Measurements from ENCODE around the gene TMEM200B. TPM values are rescaled to one million over a fixed set of nuclear protein-coding genes. Genes with fewer than 3 reads are reported as not detected.

TMEM200B gene
- total RNA-seq, 1 experiment from 2014 or later = 11.3 TPM

DNA sequence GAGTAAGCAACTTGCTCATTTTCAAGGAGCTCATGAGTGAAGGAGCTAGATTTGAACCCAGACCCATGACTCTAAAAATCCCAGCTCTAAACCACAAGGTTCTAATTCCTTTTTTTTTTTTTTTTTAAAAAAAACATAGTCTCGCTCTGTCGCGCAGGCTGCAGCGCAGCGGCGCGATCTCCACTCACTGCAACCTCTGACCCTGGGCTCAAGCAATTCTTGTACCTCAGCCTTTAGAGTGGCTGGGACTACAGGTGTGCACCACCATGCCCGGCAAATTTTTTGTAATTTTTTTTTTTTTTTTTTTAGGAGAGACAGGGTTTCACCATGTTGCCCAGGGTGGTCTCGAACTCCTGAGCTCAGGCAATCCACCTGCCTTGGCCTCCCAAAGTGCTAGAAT, 44.2 kb upstream of the TMEM200B start:
- Histone ChIP-seq H4K20me1 (ENCODE audit: insufficient read depth) (peaks cover 52% of the 10 kb centered on the region), H3K36me3 (ENCODE audit: control insufficient read depth in 1 of 2, insufficient read depth in 2 of 2, low read length in 2 of 2) (peaks cover 11 to 35% of the 10 kb centered on the region in 2 experiments)

More for the DNA sequence above, 44.2 kb upstream of the TMEM200B start:
- ChIA-PET POLR2A (interaction anchor here (1.5 kb wide), 1 partner anchor 14 kb away, joined by 4 read pairs; the partner anchor contains the start of gene SRSF4), CTCF (no interaction called here), RAD21 (ENCODE audit: low non-redundant PET in 1 of 2, low total read pairs in 2 of 2, uncharacterized antibody in 2 of 2, unreplicated experiment in 2 of 2) (no interaction called here)
- intact Hi-C loops (cut with micrococcal nuclease) = no loop called here
- Histone ChIP-seq H3K4me1 (ENCODE audit: control insufficient read depth in 1 of 2, insufficient read depth in 2 of 2, low read length in 2 of 2) (no peaks in the 10 kb centered on the region), H3K27ac (ENCODE audit: low read depth, low read length) (no peak overlapping the region), H3K4me3 (replicated peaks in 1 of 2; ENCODE audit: low read depth in 1 of 2, low read length in 2 of 2) (no peak overlapping the region), H3K9me2 (ENCODE audit: insufficient read depth) (no peaks in the 10 kb centered on the region), H3K4me2 (ENCODE audit: low read length) (no peak overlapping the region), H3K9ac (ENCODE audit: low read length) (no peak overlapping the region), H3K79me2 (ENCODE audit: insufficient read depth, low read length) (peaks cover 100% of the 10 kb centered on the region), H2AFZ (ENCODE audit: low read depth, low read length, poor library complexity, severe bottlenecking) (no peak overlapping the region), H3K9me3 (ENCODE audit: control insufficient read depth in 1 of 2, insufficient read depth in 1 of 2, low read depth in 1 of 2, low read length in 2 of 2) (no peaks in the 10 kb centered on the region), H3K27me3 (ENCODE audit: insufficient read depth, low read length) (no peaks in the 10 kb centered on the region)
- ATAC-seq (no peak), DNase-seq (ENCODE audit: low read depth, low spot score) (no peak)
- TF ChIP-seq EGR1 (IDR thresholded peaks at IDR 0.05; ENCODE audit: low read depth) (no peak), ZFX (IDR thresholded peaks at IDR 0.05) (no peak), POLR2A (IDR thresholded peaks at IDR 0.05; ENCODE audit: borderline replicate concordance, extremely low read depth, insufficient read depth, insufficient read length) (no peak), JUND (IDR thresholded peaks at IDR 0.05) (no peak), SRF (IDR thresholded peaks at IDR 0.05; ENCODE audit: low read depth) (no peak), SP1 (IDR thresholded peaks at IDR 0.05; ENCODE audit: low read depth) (no peak), POLR2AphosphoS5 (IDR thresholded peaks at IDR 0.05; ENCODE audit: low read depth, low read length) (no peak), RAD21 (IDR thresholded peaks at IDR 0.05; ENCODE audit: low read depth) (no peak), SIN3A (IDR thresholded peaks at IDR 0.05; ENCODE audit: low read depth) (no peak), FOSL1 (IDR thresholded peaks at IDR 0.05; ENCODE audit: low read depth) (no peak), CEBPB (IDR thresholded peaks at IDR 0.05; ENCODE audit: low read depth) (no peak), YY1 (IDR thresholded peaks at IDR 0.05; ENCODE audit: extremely low read depth, insufficient replicate concordance, low read depth, low read length) (no peak), ZNF274 (IDR thresholded peaks at IDR 0.05; ENCODE audit: low read depth, low read length) (no peak), CBX3 (IDR thresholded peaks at IDR 0.05; ENCODE audit: low read depth) (no peak)
- TF ChIP-seq, protein P1, sequence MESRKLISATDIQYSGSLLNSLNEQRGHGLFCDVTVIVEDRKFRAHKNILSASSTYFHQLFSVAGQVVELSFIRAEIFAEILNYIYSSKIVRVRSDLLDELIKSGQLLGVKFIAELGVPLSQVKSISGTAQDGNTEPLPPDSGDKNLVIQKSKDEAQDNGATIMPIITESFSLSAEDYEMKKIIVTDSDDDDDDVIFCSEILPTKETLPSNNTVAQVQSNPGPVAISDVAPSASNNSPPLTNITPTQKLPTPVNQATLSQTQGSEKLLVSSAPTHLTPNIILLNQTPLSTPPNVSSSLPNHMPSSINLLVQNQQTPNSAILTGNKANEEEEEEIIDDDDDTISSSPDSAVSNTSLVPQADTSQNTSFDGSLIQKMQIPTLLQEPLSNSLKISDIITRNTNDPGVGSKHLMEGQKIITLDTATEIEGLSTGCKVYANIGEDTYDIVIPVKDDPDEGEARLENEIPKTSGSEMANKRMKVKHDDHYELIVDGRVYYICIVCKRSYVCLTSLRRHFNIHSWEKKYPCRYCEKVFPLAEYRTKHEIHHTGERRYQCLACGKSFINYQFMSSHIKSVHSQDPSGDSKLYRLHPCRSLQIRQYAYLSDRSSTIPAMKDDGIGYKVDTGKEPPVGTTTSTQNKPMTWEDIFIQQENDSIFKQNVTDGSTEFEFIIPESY (IDR thresholded peaks at IDR 0.05; ENCODE audit: extremely low read depth, insufficient replicate concordance, low read length) = no peak
- TF ChIP-seq, protein P2, sequence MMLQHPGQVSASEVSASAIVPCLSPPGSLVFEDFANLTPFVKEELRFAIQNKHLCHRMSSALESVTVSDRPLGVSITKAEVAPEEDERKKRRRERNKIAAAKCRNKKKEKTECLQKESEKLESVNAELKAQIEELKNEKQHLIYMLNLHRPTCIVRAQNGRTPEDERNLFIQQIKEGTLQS (IDR thresholded peaks at IDR 0.05) = no peak
- TF ChIP-seq, protein P3, sequence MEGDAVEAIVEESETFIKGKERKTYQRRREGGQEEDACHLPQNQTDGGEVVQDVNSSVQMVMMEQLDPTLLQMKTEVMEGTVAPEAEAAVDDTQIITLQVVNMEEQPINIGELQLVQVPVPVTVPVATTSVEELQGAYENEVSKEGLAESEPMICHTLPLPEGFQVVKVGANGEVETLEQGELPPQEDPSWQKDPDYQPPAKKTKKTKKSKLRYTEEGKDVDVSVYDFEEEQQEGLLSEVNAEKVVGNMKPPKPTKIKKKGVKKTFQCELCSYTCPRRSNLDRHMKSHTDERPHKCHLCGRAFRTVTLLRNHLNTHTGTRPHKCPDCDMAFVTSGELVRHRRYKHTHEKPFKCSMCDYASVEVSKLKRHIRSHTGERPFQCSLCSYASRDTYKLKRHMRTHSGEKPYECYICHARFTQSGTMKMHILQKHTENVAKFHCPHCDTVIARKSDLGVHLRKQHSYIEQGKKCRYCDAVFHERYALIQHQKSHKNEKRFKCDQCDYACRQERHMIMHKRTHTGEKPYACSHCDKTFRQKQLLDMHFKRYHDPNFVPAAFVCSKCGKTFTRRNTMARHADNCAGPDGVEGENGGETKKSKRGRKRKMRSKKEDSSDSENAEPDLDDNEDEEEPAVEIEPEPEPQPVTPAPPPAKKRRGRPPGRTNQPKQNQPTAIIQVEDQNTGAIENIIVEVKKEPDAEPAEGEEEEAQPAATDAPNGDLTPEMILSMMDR (IDR thresholded peaks at IDR 0.05 in 2 of 3, conservative IDR thresholded peaks at IDR 0.05 in 1 of 3; ENCODE audit: borderline replicate concordance in 1 of 3, insufficient read depth in 1 of 3, low read depth in 2 of 3, low read length in 2 of 3) = no peak
- TF ChIP-seq, protein P4, sequence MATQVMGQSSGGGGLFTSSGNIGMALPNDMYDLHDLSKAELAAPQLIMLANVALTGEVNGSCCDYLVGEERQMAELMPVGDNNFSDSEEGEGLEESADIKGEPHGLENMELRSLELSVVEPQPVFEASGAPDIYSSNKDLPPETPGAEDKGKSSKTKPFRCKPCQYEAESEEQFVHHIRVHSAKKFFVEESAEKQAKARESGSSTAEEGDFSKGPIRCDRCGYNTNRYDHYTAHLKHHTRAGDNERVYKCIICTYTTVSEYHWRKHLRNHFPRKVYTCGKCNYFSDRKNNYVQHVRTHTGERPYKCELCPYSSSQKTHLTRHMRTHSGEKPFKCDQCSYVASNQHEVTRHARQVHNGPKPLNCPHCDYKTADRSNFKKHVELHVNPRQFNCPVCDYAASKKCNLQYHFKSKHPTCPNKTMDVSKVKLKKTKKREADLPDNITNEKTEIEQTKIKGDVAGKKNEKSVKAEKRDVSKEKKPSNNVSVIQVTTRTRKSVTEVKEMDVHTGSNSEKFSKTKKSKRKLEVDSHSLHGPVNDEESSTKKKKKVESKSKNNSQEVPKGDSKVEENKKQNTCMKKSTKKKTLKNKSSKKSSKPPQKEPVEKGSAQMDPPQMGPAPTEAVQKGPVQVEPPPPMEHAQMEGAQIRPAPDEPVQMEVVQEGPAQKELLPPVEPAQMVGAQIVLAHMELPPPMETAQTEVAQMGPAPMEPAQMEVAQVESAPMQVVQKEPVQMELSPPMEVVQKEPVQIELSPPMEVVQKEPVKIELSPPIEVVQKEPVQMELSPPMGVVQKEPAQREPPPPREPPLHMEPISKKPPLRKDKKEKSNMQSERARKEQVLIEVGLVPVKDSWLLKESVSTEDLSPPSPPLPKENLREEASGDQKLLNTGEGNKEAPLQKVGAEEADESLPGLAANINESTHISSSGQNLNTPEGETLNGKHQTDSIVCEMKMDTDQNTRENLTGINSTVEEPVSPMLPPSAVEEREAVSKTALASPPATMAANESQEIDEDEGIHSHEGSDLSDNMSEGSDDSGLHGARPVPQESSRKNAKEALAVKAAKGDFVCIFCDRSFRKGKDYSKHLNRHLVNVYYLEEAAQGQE (IDR thresholded peaks at IDR 0.05; ENCODE audit: low read depth) = no peak
- TF ChIP-seq, protein P5, sequence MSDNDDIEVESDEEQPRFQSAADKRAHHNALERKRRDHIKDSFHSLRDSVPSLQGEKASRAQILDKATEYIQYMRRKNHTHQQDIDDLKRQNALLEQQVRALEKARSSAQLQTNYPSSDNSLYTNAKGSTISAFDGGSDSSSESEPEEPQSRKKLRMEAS (IDR thresholded peaks at IDR 0.05) = no peak
- BruUV-seq (replicated peaks) = no TSS peak

All from HCT116 (cell line).